SIG-M5 treated with dmso at 0.1 percent for 504 hours (cell line): ENCODE data around the gene HIVEP1.

Source experiments
- DNase-seq: peaks from one replicate; lab custom pipeline; 2025; ENCODE audit not compliant: unreplicated experiment; lab: John Stamatoyannopoulos, UW

HIVEP1 gene

DNA sequence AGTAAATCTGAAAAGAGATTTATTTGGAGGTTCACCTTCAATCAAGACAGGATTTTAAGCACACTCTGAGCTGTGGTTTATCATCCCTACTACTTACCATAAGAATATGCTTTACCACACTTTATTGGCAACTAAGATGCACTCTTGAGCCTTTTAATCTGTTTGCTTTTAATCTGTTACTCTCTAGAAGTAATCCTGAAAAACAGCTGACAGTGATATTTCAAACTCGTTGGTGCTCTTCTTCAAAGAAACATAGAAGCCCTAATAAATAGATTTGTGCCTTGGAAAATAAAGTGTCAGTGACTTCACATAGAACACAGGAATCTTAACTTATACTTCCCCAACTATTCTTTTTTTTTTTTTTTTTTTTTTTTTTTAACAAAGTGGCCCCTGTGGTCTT lies 102.9 kb downstream of the HIVEP1 start:
- DNase-seq, result no peak

DNA sequence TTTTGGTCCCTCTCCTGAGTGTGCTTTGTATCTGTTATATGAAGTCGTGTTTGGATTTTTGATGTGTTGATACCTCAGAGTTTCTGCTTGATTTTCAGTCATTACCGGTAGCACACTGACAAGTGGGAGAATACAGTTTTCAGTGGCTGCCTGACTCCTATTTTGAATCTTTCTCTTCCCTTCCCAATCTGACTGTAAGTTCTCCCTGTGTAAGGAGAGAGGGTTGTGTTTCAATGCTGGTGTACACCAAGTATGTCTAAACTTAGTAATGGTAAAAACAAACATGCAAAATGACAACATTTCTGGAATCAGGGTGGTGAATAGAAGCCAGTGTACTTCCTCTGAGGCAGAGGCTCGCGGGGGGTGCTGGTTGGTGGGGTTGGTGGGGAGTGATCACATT lies 103.4 kb downstream of the HIVEP1 start:
- no peak for DNase-seq

DNA sequence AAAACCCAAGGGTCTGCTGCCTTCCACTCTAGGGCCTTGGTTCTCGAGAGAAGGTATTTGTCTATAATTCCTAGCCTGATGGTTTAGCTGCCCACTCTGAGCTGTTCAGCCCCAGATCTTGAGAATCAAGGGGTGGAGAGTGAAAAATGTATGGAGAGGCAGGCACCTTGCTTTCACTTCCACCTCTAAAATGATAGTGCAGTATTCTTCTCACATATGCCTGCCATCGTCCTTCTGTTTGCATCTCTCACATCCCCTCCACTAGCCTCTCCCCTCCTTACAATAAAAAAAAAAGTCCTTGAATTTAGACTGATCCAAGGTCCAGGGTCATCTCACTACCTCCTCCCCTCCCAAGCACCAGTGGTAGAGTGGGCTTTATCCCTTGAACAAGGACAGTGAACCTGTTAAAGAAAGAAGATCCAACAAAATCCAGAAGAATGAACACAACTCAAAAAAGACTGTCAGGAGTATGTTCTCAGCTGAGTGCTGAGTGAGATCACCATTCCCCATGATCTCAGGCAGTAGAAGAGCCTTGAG lies 104.2 kb downstream of the HIVEP1 start:
- no peak for DNase-seq

DNA sequence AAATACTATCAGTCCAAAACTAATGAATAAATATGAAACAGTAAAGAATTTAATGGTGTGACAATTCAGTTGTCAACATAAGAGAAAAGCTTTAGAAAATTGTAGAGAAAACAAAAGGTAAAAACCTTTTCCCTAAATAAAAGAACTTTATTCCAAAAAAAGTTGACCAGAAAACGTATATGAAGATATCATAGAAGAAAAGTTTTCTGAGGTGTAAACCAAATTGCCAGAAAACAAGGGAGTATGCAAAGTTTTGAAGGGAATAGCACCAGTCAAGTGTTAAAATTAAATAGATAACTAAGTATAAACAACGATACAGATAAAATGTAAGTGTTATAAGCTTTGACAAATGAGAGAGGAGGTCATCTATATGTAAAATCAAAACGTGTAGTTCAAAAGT lies 104.9 kb downstream of the HIVEP1 start:
- DNase-seq, result no peak

DNA sequence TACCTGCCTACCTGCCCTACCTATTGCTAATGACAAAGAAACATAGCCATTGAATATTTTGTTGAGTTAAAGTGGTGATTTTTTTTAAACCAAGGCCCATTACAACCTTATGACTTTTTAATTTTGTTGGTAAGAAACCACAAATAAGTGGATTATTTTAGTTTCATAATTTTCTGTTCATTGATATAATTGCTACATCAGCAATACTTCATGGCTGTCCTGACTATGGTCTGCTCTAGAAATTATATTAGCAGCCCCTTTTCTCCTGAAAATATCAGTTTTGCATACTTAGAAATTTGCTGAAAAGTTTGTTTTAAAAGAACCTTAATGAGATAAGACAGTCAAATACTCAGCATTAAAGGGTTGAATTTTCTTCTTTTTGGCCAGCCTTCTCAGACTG lies 106.5 kb downstream of the HIVEP1 start:
- DNase-seq, result no peak

DNA sequence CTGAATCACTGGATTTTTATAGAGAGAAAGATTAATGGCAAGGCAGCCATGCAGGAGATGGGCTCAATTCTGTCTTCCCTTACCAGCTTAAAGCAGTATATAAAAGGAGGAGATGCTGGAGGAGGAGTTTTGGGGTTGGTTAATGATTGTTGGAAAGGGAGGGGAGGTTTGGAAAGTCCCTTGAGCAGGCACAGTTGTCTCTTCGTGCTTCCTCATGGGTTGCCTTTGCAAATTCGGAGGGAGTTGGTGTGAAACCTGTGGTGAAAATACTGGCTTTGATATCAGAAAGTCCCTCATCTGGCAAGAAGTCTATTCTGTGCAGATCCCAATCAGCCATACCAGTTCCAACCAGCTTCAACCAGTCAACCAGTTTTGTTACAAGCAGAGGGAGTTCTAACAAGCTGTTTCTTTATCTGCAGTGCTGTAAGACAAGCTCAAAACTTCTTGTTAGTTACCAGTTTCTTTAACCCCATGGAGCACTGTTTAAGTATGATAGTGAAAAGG lies 107.0 kb downstream of the HIVEP1 start:
- DNase-seq, result no peak

DNA sequence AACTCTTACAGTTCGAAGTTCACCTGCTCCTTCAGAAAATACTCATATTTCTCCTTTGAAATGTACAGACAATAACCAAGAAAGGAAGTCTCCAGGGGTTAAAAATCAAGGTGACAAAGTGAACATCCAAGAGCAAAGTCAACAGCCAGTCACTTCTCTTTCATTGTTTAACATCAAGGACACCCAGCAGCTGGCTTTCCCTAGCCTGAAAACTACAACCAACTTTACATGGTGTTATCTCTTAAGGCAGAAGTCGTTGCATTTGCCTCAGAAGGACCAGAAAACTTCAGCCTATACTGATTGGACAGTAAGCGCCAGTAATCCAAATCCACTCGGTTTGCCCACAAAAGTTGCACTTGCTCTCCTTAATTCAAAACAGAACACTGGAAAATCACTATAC lies 113.3 kb downstream of the HIVEP1 start:
- no peak for DNase-seq

DNA sequence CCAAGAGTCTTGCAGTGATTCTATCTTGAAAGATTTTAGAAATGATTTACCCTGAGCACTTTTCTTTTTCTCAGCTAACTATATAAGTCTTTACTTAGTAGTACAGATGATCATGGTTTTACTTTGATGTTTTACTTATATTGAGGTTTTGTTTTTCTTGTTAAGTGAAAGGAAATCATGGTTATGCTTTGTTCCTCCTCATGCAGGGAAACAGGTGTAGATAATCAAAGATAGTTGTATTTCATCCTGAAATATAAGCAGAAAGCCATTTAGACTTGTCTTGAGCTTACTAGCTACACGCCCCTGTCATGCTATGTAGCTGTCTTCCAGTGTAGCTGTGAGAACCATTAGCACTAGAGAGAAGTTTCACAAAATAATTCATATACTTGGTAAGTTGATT lies 113.9 kb downstream of the HIVEP1 start:
- DNase-seq, result no peak

DNA sequence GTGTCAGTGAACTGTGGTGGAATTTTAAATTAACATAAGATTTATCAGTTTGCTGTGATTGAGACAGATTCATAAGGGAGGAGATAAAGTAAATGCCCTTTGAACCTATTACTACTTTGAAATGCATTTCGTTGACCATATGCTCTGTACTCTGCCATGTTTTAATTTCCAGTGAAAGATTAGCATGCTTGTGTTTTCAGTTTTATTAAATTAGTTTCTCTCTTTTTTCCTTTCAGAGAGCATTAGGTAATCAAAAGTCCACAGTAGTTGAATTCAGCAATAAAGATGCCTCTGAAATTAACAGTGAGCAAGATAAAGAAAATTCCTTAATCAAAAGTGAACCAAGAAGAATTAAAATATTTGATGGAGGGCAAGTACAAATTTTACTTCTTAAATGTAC lies 117.4 kb downstream of the HIVEP1 start:
- DNase-seq, result no peak

DNA sequence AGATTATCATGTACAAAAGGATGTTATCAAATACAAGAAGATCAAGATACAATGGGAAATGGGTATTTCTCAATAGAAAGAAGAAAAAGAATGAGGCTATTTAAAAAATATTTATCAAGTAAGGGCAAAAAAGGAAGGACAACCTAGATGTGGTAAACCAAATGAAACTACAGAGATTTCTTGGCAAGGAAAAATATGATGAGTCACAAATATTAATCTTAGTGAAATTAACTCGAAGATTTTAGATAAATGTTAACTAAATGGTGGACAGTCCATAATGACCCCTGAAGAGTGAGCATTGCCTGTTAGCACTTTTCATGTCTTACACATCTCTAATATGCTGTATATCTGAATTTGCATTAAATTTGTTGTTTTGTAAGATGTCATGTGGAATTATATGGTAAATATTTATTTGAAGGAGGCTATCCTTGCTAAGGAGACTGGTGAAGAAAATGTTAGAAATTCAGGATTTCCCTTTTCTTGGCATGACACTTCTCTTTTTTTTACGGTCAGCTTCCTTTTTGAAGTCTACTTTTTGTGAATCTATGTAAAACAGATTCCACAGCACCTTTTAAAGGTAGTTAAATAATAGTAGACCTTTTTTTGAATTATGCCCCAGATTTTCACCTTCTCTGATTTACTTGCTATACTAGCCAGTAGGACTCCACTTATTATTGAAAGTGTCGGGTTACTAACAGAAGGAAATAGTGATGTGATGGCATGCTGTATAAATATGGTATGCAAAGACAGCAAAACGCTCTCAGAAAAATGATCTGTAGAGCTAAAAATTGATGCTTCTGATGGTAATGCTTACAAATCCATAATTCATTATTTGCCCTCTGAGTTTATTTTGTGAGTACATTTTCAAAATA lies 120.5 kb downstream of the HIVEP1 start:
- no peak for DNase-seq

DNA sequence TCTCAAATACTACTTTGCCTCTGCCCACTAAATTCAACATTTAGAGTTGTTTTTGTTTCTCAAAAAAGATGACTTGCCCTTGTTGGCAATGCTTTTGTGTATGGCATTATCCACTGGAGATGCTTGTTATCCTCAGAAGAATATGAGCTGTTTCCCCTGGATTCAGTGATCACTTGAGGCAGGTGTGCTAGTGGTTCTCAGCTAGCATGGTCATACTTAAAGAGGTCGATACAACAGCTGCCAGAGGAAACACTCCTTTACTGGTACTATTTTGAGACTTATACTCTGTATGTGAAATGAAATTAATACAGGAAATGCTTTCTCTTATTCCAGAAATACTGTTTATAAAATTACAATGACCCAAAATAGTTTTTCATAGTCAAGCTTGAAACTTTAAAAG lies 122.5 kb downstream of the HIVEP1 start:
- DNase-seq, result no peak

DNA sequence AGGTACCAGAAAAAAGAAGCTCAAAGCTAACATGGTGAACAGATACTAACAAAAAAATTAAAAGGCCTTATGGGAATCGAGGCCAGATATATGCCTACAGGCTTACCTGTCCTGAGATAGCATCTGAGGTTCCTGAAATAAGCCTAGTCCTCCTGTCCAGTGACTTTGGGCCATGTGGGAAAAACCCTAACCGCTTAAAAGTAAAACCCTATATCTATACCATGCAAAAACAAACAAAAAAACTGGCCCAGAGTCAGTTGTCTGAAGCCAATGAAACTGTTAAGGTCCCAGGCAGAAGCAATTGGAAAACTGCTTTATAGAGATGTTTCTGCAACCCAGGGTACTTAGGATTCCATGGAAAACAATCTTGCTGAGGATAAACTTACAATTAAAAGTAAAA lies 122.9 kb downstream of the HIVEP1 start:
- no peak for DNase-seq

DNA sequence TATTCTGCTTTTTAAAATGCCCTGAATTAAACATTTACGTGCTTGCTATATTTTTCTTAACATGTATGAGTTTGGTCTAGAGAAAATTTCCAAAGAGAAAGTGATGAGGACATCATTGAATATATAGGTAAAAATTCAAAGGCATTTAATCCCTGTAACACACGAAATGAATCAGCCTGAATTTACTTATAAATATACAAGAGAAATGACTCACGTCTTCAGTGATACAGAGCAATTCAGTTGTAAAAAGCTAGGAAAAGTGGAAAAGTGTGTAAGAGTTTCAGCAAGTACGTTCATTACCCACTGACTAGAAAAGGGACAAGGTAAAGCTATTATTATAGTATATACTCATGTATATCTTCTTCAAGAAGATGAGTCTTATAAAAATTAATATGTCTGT lies 124.8 kb downstream of the HIVEP1 start:
- no peak for DNase-seq

DNA sequence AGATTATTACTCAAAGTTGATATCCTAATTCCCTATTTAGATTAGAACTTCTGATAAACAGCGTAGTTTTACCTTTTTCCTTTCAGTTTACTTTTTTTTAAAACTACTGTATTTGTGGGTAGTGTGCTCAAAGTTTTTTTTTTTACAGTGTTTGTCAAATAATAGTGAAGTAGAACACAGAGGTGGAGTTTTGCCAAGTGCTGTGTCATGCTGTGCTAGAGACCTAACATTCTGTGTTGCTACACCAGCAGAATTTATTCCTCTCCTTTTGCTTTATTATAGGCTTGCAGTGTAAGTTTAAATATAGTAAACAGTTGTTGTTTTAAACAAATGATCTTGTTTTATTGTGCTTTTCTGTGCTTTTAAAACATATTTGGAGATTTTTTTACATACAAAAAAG lies 125.4 kb downstream of the HIVEP1 start:
- DNase-seq, result no peak

DNA sequence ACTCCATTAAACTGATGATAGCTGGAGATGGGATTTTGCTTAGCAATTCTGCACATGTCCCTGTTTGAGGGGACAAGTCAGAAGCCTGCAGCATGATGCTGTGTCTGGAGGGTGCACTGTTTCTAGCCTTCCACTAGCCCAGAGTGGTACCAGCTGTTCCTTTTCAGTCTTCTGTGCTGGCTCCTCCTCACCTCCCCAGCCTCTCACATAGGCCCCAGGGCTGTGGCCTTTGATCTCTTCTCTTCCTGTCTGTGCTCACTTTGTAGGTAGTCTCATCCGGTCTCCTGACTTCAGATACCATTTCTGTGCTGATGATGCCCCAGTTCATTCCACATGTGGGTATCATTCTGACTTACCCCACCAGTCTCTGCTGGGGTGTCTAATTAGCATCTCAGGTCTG lies 126.3 kb downstream of the HIVEP1 start:
- no peak for DNase-seq

DNA sequence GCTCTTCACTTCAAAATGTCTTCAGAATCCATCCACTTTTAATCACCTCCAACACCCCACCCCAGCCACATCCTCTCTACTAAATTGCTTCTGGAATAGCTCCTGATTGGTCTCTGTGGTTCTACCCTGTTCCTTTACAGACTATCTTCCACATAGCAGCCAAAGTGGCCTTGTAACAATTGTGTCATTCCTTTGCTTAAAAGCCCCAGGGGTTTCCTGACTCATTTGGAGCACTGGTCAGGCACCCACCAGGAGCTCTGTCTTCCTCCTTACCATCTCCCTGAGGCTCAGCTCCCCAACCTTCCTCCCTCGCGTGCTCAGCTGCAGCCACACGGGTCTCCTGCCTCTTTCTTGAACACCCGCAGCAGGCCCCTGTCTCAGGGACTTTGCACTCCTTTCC lies 126.8 kb downstream of the HIVEP1 start:
- no peak for DNase-seq

DNA sequence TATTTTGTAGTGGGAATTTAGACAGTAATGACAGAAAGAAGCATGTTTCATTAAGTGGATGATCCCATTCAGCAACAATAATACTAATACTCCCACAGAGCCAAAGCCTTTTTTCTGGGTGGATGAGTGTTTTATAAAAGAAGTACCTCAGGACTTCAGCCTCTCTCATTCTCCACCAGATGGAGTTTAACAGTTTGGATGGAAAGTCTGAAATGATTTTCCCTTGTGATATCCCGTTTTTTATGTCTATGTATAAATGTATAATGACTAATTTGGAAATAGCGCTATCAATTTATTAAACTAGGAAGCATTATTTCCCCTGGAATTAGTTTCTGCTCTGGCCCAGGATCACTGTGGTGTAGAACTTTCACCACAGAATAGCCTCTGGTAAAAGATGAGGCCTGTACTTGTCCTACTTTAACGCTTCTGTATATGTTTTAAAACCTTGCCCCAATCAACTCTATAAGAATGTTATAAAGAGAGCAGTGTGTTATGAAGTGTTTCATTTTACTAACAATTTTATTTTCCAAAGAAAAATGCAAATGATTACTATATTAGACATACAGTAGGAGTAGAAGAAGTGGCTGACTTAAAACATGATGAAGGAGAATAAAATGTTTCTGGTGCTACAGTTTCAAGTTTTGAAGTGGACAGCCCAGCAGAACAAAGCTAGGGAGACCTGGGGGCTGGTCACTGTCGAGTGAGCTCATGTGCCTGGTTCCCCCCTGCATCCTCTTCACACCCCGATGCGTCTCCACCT lies 135.6 kb downstream of the HIVEP1 start:
- no peak for DNase-seq

DNA sequence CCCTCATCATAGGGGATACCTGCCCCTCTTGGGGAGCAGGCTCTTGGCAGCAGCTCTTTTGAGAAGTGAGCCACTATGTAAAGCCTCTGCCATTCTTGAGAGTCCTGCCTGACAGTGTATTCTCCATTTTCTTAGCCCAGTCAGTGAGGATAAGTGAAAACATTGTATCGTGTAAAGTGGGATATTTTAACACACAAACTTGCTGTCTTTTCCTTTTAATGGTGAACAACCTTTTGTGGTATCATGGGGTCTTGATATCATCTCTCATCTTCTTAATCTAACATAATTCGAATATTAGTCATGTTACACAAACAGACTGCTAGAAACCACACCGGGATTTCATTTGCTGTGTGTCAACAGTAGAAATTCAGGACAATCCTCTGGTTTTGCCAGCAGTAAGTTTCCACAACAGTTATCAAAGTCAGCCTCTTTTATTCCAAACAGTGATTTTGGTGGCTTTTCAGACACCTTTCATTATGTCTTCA lies 136.2 kb downstream of the HIVEP1 start:
- DNase-seq, result no peak

DNA sequence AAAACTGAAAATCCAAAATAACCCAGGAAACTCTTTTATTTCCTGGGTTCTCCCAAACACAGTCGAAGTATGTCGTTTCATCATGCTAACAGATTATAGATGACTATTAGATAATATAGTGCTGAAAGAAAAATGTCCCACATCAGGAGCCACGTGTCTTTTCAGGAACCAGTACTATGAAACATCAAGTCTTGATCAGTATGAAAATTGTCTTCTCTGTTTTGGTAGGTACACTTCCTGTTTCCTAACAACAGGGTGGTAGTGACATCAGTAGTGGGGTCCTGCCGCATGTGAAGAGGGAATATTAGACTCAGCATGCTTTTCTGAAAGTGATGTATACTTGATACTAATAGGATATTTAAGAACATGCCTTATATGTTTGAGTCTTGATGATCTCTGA lies 136.7 kb downstream of the HIVEP1 start:
- no peak for DNase-seq

DNA sequence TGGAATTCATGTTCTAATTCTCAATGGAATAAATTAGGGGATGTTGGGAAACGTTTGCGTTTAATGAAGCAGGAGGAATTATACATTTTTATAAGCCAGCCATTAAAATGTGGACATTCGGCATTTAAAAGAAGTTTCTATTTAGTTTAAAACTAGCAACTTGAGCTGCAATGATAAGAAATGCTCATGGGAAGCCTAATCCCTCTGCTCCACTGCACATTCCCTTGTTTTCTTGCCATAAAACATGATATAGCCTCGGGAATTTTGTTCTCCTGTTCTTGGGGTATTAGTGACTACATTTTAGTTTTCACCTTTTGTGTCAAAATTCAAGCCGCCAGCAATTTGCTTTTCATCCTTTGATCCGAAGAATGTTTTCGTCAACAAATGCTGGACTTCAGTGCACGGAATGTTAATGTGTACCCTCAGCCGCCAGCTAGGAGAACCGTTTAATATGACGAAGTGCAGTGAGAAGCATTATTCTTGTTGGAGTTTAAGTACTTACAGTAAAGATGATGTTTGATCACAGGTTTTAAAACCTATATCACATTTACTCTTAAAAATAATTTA lies 137.9 kb downstream of the HIVEP1 start:
- DNase-seq, result no peak

DNA sequence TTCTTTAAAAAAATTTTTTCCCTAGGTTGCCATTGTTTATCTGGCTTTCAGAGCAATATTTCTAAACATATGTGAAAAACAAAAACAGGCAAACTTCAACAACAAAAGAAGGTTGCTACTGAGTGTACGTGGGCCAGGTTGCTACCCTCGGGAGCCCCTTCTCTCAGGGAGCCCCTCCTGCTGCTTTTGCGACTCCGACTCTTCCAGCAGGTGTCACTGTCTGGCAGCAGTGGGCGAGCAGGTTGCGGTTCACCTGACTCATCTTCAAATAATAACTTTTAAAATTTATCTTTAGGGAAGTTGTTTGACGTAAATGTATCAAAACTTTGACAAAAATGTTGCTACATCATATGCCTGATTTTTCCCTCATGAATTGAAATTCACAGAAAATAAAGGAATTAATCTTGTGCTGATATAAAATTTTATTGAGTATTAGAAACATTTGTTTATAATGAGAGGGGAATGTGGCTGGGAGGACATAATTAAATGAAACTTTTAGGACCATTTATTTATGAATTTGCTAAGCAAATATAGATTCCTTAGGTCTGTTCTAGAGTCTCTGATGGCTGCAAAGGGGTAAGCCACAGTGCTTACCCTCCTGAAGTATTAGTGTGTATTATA lies 138.8 kb downstream of the HIVEP1 start:
- no peak for DNase-seq
